NT2/D1 (cell line): ENCODE data around the gene METAP1.
"Not testable (repeated sequence)": the region's sequence is repeated elsewhere in the genome, so short reads cannot be mapped to it uniquely, and the experiment has no call there.

Source experiments
- DNase-seq: peaks from one replicate; pipeline ENCODE4 v3.0.0-alpha.2; 2011; ENCODE audit warnings: low read depth, low spot score
- H3K27me3 ChIP-seq: 2 replicates; pipeline ENCODE4 v1.6.0; 2011; ENCODE audit warnings: mild to moderate bottlenecking; ENCODE audit not compliant: insufficient read length, insufficient read depth
- H3K36me3 ChIP-seq: 2 replicates; pipeline ENCODE4 v1.6.1; 2011; ENCODE audit warnings: mild to moderate bottlenecking, low read length, mixed read lengths; ENCODE audit not compliant: insufficient read depth, insufficient read length
- H3K4me1 ChIP-seq: 2 replicates; pipeline ENCODE4 v1.5.1; 2011; ENCODE audit not compliant: insufficient read depth, insufficient read length
- H3K4me3 ChIP-seq: 2 replicates; pipeline ENCODE4 v1.5.1; 2011; ENCODE audit warnings: low read depth; ENCODE audit not compliant: insufficient read length
- H3K9ac ChIP-seq: 2 replicates; pipeline ENCODE4 v1.6.0; 2011; ENCODE audit warnings: low read depth; ENCODE audit not compliant: insufficient read length
- H3K9me3 ChIP-seq: 2 replicates; pipeline ENCODE4 v1.5.1; 2011; ENCODE audit warnings: mild to moderate bottlenecking, low read length; ENCODE audit not compliant: insufficient read depth
- SUZ12 ChIP-seq: IDR thresholded peaks from 2 replicates; pipeline ENCODE4 v1.6.1; 2011; ENCODE audit not compliant: insufficient read length, insufficient read depth; ENCODE audit errors: extremely low read depth
- YY1 ChIP-seq: IDR thresholded peaks from 2 replicates; pipeline ENCODE4 v1.6.1; 2011; ENCODE audit not compliant: insufficient read length, insufficient read depth
- ZNF274 ChIP-seq: IDR thresholded peaks from 2 replicates; pipeline ENCODE4 v1.6.1; 2011; ENCODE audit warnings: mild to moderate bottlenecking, low read depth, low read length

METAP1 gene

GRCh38 chr4:99071159-99071558 is 75.6 kb downstream of the METAP1 start:
- Histone ChIP-seq H3K9ac (no peak overlapping the region), H3K27me3 (no peaks in the 10 kb centered on the region), H3K4me3 (no peak overlapping the region), H3K36me3 (peaks cover 57% of the 10 kb centered on the region), H3K4me1 (no peaks in the 10 kb centered on the region), H3K9me3 (no peaks in the 10 kb centered on the region)
- TF ChIP-seq YY1, result no peak
- TF ChIP-seq ZNF274, result no peak
- TF ChIP-seq SUZ12, result no peak
- DNase-seq, result no peak

GRCh38 chr4:99074816-99075215 is 79.3 kb downstream of the METAP1 start:
- Histone ChIP-seq H3K4me3 (no peak overlapping the region), H3K9ac (no peak overlapping the region), H3K4me1 (no peaks in the 10 kb centered on the region), H3K27me3 (no peaks in the 10 kb centered on the region), H3K9me3 (no peaks in the 10 kb centered on the region), H3K36me3 (peaks cover 76% of the 10 kb centered on the region)
- no peak for TF ChIP-seq YY1
- no peak for TF ChIP-seq SUZ12
- TF ChIP-seq ZNF274, result no peak
- no peak for DNase-seq

GRCh38 chr4:99076292-99076976 is 80.9 kb downstream of the METAP1 start:
- no peak for DNase-seq

GRCh38 chr4:99077177-99077576 is 81.7 kb downstream of the METAP1 start:
- Histone ChIP-seq H3K9me3 (no peaks in the 10 kb centered on the region), H3K9ac (no peak overlapping the region), H3K36me3 (peaks cover 83% of the 10 kb centered on the region), H3K4me1 (no peaks in the 10 kb centered on the region), H3K4me3 (no peak overlapping the region), H3K27me3 (no peaks in the 10 kb centered on the region)
- DNase-seq, result no peak
- TF ChIP-seq SUZ12 (no peak), ZNF274 (no peak), YY1 (no peak)

More at GRCh38 chr4:99076292-99076976, 80.9 kb downstream of the METAP1 start:
- Histone ChIP-seq H3K9me3 (no peaks in the 10 kb centered on the region), H3K36me3 (peaks cover 83% of the 10 kb centered on the region), H3K27me3 (no peaks in the 10 kb centered on the region), H3K9ac (no peak overlapping the region), H3K4me3 (no peak overlapping the region), H3K4me1 (no peaks in the 10 kb centered on the region)
- TF ChIP-seq ZNF274 (no peak), YY1 (no peak), SUZ12 (no peak)

DNA sequence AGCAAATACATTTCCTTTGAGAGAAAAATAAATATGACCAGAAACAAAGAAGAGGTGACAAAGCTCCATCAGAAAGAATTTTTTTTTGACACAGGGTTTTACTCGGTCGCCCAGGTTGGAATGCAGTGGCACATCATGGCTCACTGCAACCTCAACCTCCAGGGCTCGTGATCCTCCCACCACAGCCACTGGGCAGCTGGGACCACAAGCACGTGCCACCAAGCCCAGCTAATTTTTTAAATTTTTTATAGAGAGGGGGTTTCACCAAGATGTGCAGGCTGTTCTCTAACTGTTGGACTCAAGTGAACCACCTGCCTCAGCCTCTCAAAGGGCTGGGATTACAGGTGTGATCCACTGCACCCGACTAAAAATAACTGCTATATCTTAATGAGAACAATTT is 82.8 kb downstream of the METAP1 start:
- DNase-seq, result no peak
- Histone ChIP-seq H3K27me3 (no peaks in the 10 kb centered on the region), H3K9ac (no peak overlapping the region), H3K4me1 (no peaks in the 10 kb centered on the region), H3K9me3 (no peaks in the 10 kb centered on the region), H3K36me3 (peaks cover 88% of the 10 kb centered on the region), H3K4me3 (no peak overlapping the region)
- TF ChIP-seq YY1 (no peak), ZNF274 (no peak), SUZ12 (no peak)

- DNase-seq, result no peak
- Histone ChIP-seq H3K9ac (no peak overlapping the region), H3K4me1 (no peaks in the 10 kb centered on the region), H3K36me3 (peaks cover 88% of the 10 kb centered on the region), H3K27me3 (no peaks in the 10 kb centered on the region), H3K9me3 (no peaks in the 10 kb centered on the region), H3K4me3 (no peak overlapping the region)
- TF ChIP-seq ZNF274 (no peak), YY1 (no peak), SUZ12 (no peak)
These were observed 83.6 kb downstream of the METAP1 start for GRCh38 chr4:99078931-99079624.

GRCh38 chr4:99079625-99080295 is 84.2 kb downstream of the METAP1 start:
- no peak for TF ChIP-seq ZNF274
- no peak for TF ChIP-seq YY1
- TF ChIP-seq SUZ12, result no peak
- H3K36me3 ChIP-seq, result peaks cover 88% of the 10 kb centered on the region
- H3K4me3 ChIP-seq, result no peak overlapping the region
- no peaks in the 10 kb centered on the region for H3K9me3 ChIP-seq
- no peaks in the 10 kb centered on the region for H3K27me3 ChIP-seq
- DNase-seq, result no peak
- H3K9ac ChIP-seq, result no peak overlapping the region
- no peaks in the 10 kb centered on the region for H3K4me1 ChIP-seq

- not testable (repeated sequence) for H3K9me3 ChIP-seq, H3K27me3 ChIP-seq, H3K4me1 ChIP-seq, H3K4me3 ChIP-seq, H3K9ac ChIP-seq, DNase-seq
- H3K36me3 ChIP-seq, result peaks cover 88% of the 10 kb centered on the region
These were observed 85.3 kb downstream of the METAP1 start for GRCh38 chr4:99080869-99081268.
